ENCODE results near the gene EGFLAM. TPM values are rescaled to one million over a fixed set of nuclear protein-coding genes. Genes with fewer than 3 reads are reported as not detected.

The EGFLAM gene
- total RNA-seq, 6 experiments from 2014 or later: 1.1 to 7.2 (median 6.0) TPM

GRCh38 chr5:38338455-38338854 is 80.1 kb downstream of the EGFLAM start:
- no peaks in the 10 kb centered on the region for H3K36me3 Mint-ChIP-seq (ENCODE audit: low read depth)

GRCh38 chr5:38339446-38339845 is 81.1 kb downstream of the EGFLAM start:
- Mint-ChIP-seq H3K27me3 (ENCODE audit: insufficient read depth) (peaks cover 6% of the 10 kb centered on the region), H3K4me3 (no peak overlapping the region), H3K9me3 (no peaks in the 10 kb centered on the region), H3K27ac (no peak overlapping the region), H3K4me1 (ENCODE audit: low read depth) (no peaks in the 10 kb centered on the region), H3K36me3 (ENCODE audit: low read depth) (no peaks in the 10 kb centered on the region)
- DNase-seq: no peak
- TF ChIP-seq CTCF (IDR thresholded peaks at IDR 0.05): no peak

More at GRCh38 chr5:38338455-38338854, 80.1 kb downstream of the EGFLAM start:
- no peak for TF ChIP-seq CTCF (IDR thresholded peaks at IDR 0.05)
- no peak for DNase-seq
- Mint-ChIP-seq H3K27ac (no peak overlapping the region), H3K9me3 (no peaks in the 10 kb centered on the region), H3K4me1 (ENCODE audit: low read depth) (no peaks in the 10 kb centered on the region), H3K4me3 (no peak overlapping the region), H3K27me3 (ENCODE audit: insufficient read depth) (peaks cover 3% of the 10 kb centered on the region)

- Mint-ChIP-seq H3K4me1 (ENCODE audit: low read depth) (no peaks in the 10 kb centered on the region), H3K4me3 (no peak overlapping the region)
These were observed 82.7 kb downstream of the EGFLAM start for GRCh38 chr5:38341056-38341455.

GRCh38 chr5:38341641-38342040 is 83.3 kb downstream of the EGFLAM start:
- H3K4me3 Mint-ChIP-seq: no peak overlapping the region
- peaks cover 6% of the 10 kb centered on the region for H3K27me3 Mint-ChIP-seq (ENCODE audit: insufficient read depth)
- no peak for TF ChIP-seq CTCF (IDR thresholded peaks at IDR 0.05)
- no peaks in the 10 kb centered on the region for H3K36me3 Mint-ChIP-seq (ENCODE audit: low read depth)
- H3K9me3 Mint-ChIP-seq: no peaks in the 10 kb centered on the region
- H3K4me1 Mint-ChIP-seq (ENCODE audit: low read depth): no peaks in the 10 kb centered on the region
- no peak overlapping the region for H3K27ac Mint-ChIP-seq
- DNase-seq: no peak

More at GRCh38 chr5:38341056-38341455, 82.7 kb downstream of the EGFLAM start:
- no peak for DNase-seq
- Mint-ChIP-seq H3K27me3 (ENCODE audit: insufficient read depth) (peaks cover 6% of the 10 kb centered on the region), H3K36me3 (ENCODE audit: low read depth) (no peaks in the 10 kb centered on the region), H3K27ac (no peak overlapping the region), H3K9me3 (no peaks in the 10 kb centered on the region)
- no peak for TF ChIP-seq CTCF (IDR thresholded peaks at IDR 0.05)

- no peak overlapping the region for H3K27ac Mint-ChIP-seq
- no peaks in the 10 kb centered on the region for H3K9me3 Mint-ChIP-seq
- no peak for DNase-seq
- no peak for TF ChIP-seq CTCF (IDR thresholded peaks at IDR 0.05)
- no peak overlapping the region for H3K4me3 Mint-ChIP-seq
- 0 out of 2 replicates have a peak, but pooled peaks cover 2% of the 10 kb centered on the region for H3K4me1 Mint-ChIP-seq (ENCODE audit: low read depth)
- peaks cover 6% of the 10 kb centered on the region for H3K27me3 Mint-ChIP-seq (ENCODE audit: insufficient read depth)
- no peaks in the 10 kb centered on the region for H3K36me3 Mint-ChIP-seq (ENCODE audit: low read depth)
These were observed 83.9 kb downstream of the EGFLAM start for GRCh38 chr5:38342261-38342660.

- no peaks in the 10 kb centered on the region for H3K9me3 Mint-ChIP-seq
- H3K36me3 Mint-ChIP-seq (ENCODE audit: low read depth): no peaks in the 10 kb centered on the region
- DNase-seq: no peak
- H3K4me3 Mint-ChIP-seq: no peak overlapping the region
- no peak for TF ChIP-seq CTCF (IDR thresholded peaks at IDR 0.05)
- H3K4me1 Mint-ChIP-seq (ENCODE audit: low read depth): 0 out of 2 replicates have a peak, but pooled peaks cover 6% of the 10 kb centered on the region
- H3K27me3 Mint-ChIP-seq (ENCODE audit: insufficient read depth): peaks cover 7% of the 10 kb centered on the region
- no peak overlapping the region for H3K27ac Mint-ChIP-seq
These were observed 86.5 kb downstream of the EGFLAM start for GRCh38 chr5:38344891-38345290.
